EH (cell line): ENCODE results near the gene FKBP2.

Experiments used
- DNase-seq: peaks from one replicate; pipeline ENCODE4 v3.0.0-alpha.2; 2015; ENCODE audit warnings: low read depth

Gene FKBP2

GRCh38 chr11:64240435-64241240 is at the start of gene FKBP2:
FKBP2 (plus strand) TSS chr11:64241095; CDS start chr11:64242388, 1,293 bp downstream.
- peak; percentile 97 for DNase-seq

GRCh38 chr11:64192434-64192833 is 48.5 kb upstream of the FKBP2 start:
- no peak for DNase-seq

GRCh38 chr11:64196626-64197025 is 44.3 kb upstream of the FKBP2 start:
- no peak for DNase-seq

GRCh38 chr11:64198511-64198910 is 42.4 kb upstream of the FKBP2 start:
- DNase-seq, result no peak

GRCh38 chr11:64201543-64201942 is 39.4 kb upstream of the FKBP2 start:
- no peak for DNase-seq

- no peak for DNase-seq
Observed at GRCh38 chr11:64202992-64203391, 37.9 kb upstream of the FKBP2 start.

GRCh38 chr11:64203421-64204079 is 37.3 kb upstream of the FKBP2 start:
- DNase-seq, result no peak

GRCh38 chr11:64204080-64204440 is 36.8 kb upstream of the FKBP2 start:
- no peak for DNase-seq

GRCh38 chr11:64204464-64204989 is 36.4 kb upstream of the FKBP2 start:
- DNase-seq, result peak; percentile 95

- no peak for DNase-seq
Observed at GRCh38 chr11:64206457-64207255, 34.2 kb upstream of the FKBP2 start, which contains the start of gene FERMT3. FERMT3 (plus strand) TSS chr11:64206721; CDS start chr11:64207365, 644 bp downstream.

- peak; percentile 87 for DNase-seq
Observed at GRCh38 chr11:64207256-64208085, 33.4 kb upstream of the FKBP2 start.

- DNase-seq, result no peak
Observed at GRCh38 chr11:64208086-64208795, 32.7 kb upstream of the FKBP2 start.

GRCh38 chr11:64208796-64209562 is 31.9 kb upstream of the FKBP2 start:
- DNase-seq, result no peak

GRCh38 chr11:64209563-64209843 is 31.4 kb upstream of the FKBP2 start:
- no peak for DNase-seq

GRCh38 chr11:64210301-64211020 is 30.4 kb upstream of the FKBP2 start:
- no peak for DNase-seq

- no peak for DNase-seq
Observed at GRCh38 chr11:64211181-64211872, 29.6 kb upstream of the FKBP2 start.

GRCh38 chr11:64216879-64217278 is 24.0 kb upstream of the FKBP2 start:
- no peak for DNase-seq

- no peak for DNase-seq
Observed at GRCh38 chr11:64218628-64219353, 22.1 kb upstream of the FKBP2 start.
